K562 (cell line): Measurements from ENCODE around the gene DHX40. TPM values are rescaled to one million over a fixed set of nuclear protein-coding genes. Genes with fewer than 3 reads are reported as not detected.

Source experiments
- ASH1L ChIP-seq: fragments of 450-650 bp; IDR thresholded peaks from 2 replicates; pipeline ENCODE4 v1.6.1; 2018; ENCODE audit warnings: borderline replicate concordance, mild to moderate bottlenecking, low read depth; ENCODE audit not compliant: partially characterized antibody
- BCL6 ChIP-seq: fragments of 250-450 bp; sonication (Bioruptor Pico); IDR thresholded peaks from 2 replicates; pipeline ENCODE4 v1.4.0; 2020
- HES1 ChIP-seq: fragments of 450-650 bp; IDR thresholded peaks from 2 replicates; pipeline ENCODE4 v1.6.1; 2016; ENCODE audit warnings: low read depth, mild to moderate bottlenecking, moderate library complexity
- MGA ChIP-seq: fragments of 450-650 bp; IDR thresholded peaks from 2 replicates; pipeline ENCODE4 v1.6.1; 2016; ENCODE audit warnings: mild to moderate bottlenecking, moderate library complexity
- NCOR1 ChIP-seq: fragments of 450-650 bp; IDR thresholded peaks from 2 replicates; pipeline ENCODE4 v1.6.1; 2016; ENCODE audit warnings: mild to moderate bottlenecking, moderate library complexity
- NR4A1 ChIP-seq, 2 experiments: fragments of 250-450 bp in 1 of 2; fragments of 450-650 bp in 1 of 2; sonication (Bioruptor Pico) in 1 of 2; IDR thresholded peaks; 2 replicates each; pipeline versions ENCODE4 v1.4.0 to v1.6.1; 2016 to 2020; ENCODE audit warnings: mild to moderate bottlenecking in 2 of 2, missing compliant biosample characterization in 1 of 2, missing genetic modification characterization in 1 of 2, moderate library complexity in 1 of 2
- POLR2B ChIP-seq: fragments of 450-650 bp; IDR thresholded peaks from 2 replicates; pipeline ENCODE4 v1.6.1; 2018; ENCODE audit warnings: low read depth; ENCODE audit not compliant: partially characterized antibody
- TSC22D4 ChIP-seq: fragments of 450-650 bp; IDR thresholded peaks from 2 replicates; pipeline ENCODE4 v1.6.1; 2016; ENCODE audit warnings: missing genetic modification characterization, missing biosample characterization, control low read depth
- ZBTB8A ChIP-seq: fragments of 450-650 bp; IDR thresholded peaks from 2 replicates; pipeline ENCODE4 v1.6.1; 2018; ENCODE audit warnings: mild to moderate bottlenecking, moderate library complexity; ENCODE audit not compliant: partially characterized antibody
- ZNF174 ChIP-seq: fragments of 250-450 bp; sonication (Bioruptor Pico); IDR thresholded peaks from 2 replicates; pipeline ENCODE4 v1.4.0; 2020; ENCODE audit warnings: mild to moderate bottlenecking
- ZNF408 ChIP-seq: fragments of 250-450 bp; sonication (Bioruptor Pico); IDR thresholded peaks from 2 replicates; pipeline ENCODE4 v1.4.0; 2020; ENCODE audit warnings: low read depth, mild to moderate bottlenecking, moderate library complexity
- ZSCAN29 ChIP-seq: fragments of 450-650 bp; IDR thresholded peaks from 2 replicates; pipeline ENCODE4 v1.6.1; 2017
- polyA plus RNA-seq, 8 experiments: library from polyadenylated mRNA; depleted of rRNA in 4 of 8; stranded (reverse) in 5 of 8; unstranded in 3 of 8; fragments of >200 nt; fragmentation: Nextera tagmentation in 2 of 8; fragmentation: Illumina TruSeq in 1 of 8; extraction: Ambion mirVana in 2 of 8; extraction: Trizol in 1 of 8; gene quantifications; 2 replicates each; pipeline versions ENCODE4 v1.2.1 to v1.2.3, GENCODE V29; 2011 to 2014; ENCODE audit warnings: inconsistent platforms in 1 of 8, missing spikeins in 1 of 8
- total RNA-seq, 7 experiments: library from RNA; depleted of rRNA in 6 of 7; stranded (reverse); fragments of >200 nt in 6 of 7; fragmentation: Illumina TruSeq in 2 of 7; extraction: Trizol in 2 of 7; gene quantifications; 2 replicates each; pipeline versions ENCODE4 v1.2.1 to v1.2.3, GENCODE V29; 2011 to 2021; ENCODE audit warnings: low replicate concordance in 1 of 7
- TF ChIP-seq, protein P1 (sequence below): sonication (generic); formaldehyde crosslinking; IDR thresholded peaks from 2 replicates; pipeline ENCODE4 v1.8.0; 2022; ENCODE audit warnings: missing genetic modification reagents, mild to moderate bottlenecking, borderline replicate concordance

DHX40 gene
- total and polyA plus RNA-seq, 9 of the 15 experiments (the other 6 are each of a cell fraction or from before 2014, with no cell fraction given) = 7.2 to 38.6 (median 18.7) TPM

GRCh38 chr17:59565171-59565958, at the start of gene DHX40 (continued):
- TF ChIP-seq HES1 (peak; percentile 67; the same call in 1 of the 2 replicates), NR4A1 (CRISPR knock-in tag; IDR thresholded peaks at IDR 0.05) (peak; percentile 93; the same call in 1 of the 2 replicates), NR4A1 (tag; IDR thresholded peaks at IDR 0.05) (peak; percentile 99), ZNF408 (CRISPR knock-in tag) (no peak), ASH1L (peak; percentile 48), POLR2B (peak; percentile 66), BCL6 (CRISPR knock-in tag) (peak; percentile 81; the same call in 1 of the 2 replicates), MGA (peak; percentile 100), ZBTB8A (no peak), TSC22D4 (no peak), ZSCAN29 (no peak), ZNF174 (CRISPR knock-in tag) (no peak), NCOR1 (peak; percentile 34; the same call in 1 of the 2 replicates)
- TF ChIP-seq, protein P1, sequence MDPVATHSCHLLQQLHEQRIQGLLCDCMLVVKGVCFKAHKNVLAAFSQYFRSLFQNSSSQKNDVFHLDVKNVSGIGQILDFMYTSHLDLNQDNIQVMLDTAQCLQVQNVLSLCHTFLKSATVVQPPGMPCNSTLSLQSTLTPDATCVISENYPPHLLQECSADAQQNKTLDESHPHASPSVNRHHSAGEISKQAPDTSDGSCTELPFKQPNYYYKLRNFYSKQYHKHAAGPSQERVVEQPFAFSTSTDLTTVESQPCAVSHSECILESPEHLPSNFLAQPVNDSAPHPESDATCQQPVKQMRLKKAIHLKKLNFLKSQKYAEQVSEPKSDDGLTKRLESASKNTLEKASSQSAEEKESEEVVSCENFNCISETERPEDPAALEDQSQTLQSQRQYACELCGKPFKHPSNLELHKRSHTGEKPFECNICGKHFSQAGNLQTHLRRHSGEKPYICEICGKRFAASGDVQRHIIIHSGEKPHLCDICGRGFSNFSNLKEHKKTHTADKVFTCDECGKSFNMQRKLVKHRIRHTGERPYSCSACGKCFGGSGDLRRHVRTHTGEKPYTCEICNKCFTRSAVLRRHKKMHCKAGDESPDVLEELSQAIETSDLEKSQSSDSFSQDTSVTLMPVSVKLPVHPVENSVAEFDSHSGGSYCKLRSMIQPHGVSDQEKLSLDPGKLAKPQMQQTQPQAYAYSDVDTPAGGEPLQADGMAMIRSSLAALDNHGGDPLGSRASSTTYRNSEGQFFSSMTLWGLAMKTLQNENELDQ = peak; percentile 97
